ENCODE results near the gene UQCC5.

- TF ChIP-seq CTCF (IDR thresholded peaks at IDR 0.05) (no peak), POLR2A (IDR thresholded peaks at IDR 0.05) (no peak), POLR2AphosphoS5 (IDR thresholded peaks at IDR 0.05) (no peak), EP300 (IDR thresholded peaks at IDR 0.05) (no peak)
Measured at GRCh38 chr3:52544937-52545336, 8.5 kb downstream of the UQCC5 start.

All from stomach (tissue), 4 donors.